HAP-1 (cell line): ENCODE results near the gene PCSK9.

Experiments used
- DNase-seq, 2 experiments: peaks; one replicate each; pipeline ENCODE4 v3.0.0-alpha.2; 2016 to 2020; ENCODE audit warnings: low spot score in 2 of 2
- H3K27me3 ChIP-seq: fragments of 250-450 bp; sonication (Bioruptor Pico); 2 replicates; pipeline ENCODE4 v1.5.1; 2020; ENCODE audit warnings: low read depth, mild to moderate bottlenecking, moderate library complexity
- H3K36me3 ChIP-seq: fragments of 250-450 bp; sonication (Bioruptor Pico); replicated peaks from 2 replicates; pipeline ENCODE4 v1.5.1; 2020; ENCODE audit warnings: mild to moderate bottlenecking
- H3K4me1 ChIP-seq: fragments of 250-450 bp; sonication (Bioruptor Pico); 2 replicates; pipeline ENCODE4 v1.5.1; 2020; ENCODE audit warnings: mild to moderate bottlenecking
- H3K4me3 ChIP-seq: fragments of 250-450 bp; sonication (Bioruptor Pico); 2 replicates; pipeline ENCODE4 v1.5.1; 2020; ENCODE audit warnings: mild to moderate bottlenecking, moderate library complexity
- H3K9me3 ChIP-seq: fragments of 250-450 bp; sonication (Bioruptor Pico); 2 replicates; pipeline ENCODE4 v1.5.1; 2020; ENCODE audit warnings: mild to moderate bottlenecking, moderate library complexity
- in situ Hi-C: fragments of 300-500 bp; cut with MboI; formaldehyde crosslinking; loops from 3 replicates; pipeline ENCODE4 v1.14.3; 2020; ENCODE audit warnings: low sequenced_read_pairs, inconsistent platforms, mixed read lengths

PCSK9 gene

DNA sequence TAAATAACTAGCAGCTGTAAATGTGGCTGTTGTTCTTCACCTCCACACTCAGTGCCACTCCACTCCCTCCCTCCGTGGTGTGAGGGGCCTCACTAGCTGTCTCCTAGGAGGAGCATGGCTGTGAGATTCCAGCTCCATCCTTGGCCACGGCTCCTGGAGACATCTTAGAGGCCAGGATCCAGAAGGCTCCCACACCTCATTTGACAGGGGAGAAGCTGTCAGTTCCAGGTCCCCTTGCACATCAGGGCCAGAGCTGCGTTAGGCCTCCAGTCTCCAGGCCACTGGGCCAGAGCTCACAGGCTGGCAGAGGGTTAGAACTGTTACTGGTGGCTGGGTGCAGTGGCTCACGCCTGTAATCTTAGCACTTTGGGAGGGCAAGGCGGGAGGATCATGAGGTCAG, 15.0 kb downstream of the PCSK9 start:
- DNase-seq = no peak
- Histone ChIP-seq H3K4me1 (no peaks in the 10 kb centered on the region), H3K27me3 (no peaks in the 10 kb centered on the region), H3K9me3 (no peaks in the 10 kb centered on the region), H3K4me3 (no peak overlapping the region), H3K36me3 (no peaks in the 10 kb centered on the region)
- in situ Hi-C loops = no loop called here

DNA sequence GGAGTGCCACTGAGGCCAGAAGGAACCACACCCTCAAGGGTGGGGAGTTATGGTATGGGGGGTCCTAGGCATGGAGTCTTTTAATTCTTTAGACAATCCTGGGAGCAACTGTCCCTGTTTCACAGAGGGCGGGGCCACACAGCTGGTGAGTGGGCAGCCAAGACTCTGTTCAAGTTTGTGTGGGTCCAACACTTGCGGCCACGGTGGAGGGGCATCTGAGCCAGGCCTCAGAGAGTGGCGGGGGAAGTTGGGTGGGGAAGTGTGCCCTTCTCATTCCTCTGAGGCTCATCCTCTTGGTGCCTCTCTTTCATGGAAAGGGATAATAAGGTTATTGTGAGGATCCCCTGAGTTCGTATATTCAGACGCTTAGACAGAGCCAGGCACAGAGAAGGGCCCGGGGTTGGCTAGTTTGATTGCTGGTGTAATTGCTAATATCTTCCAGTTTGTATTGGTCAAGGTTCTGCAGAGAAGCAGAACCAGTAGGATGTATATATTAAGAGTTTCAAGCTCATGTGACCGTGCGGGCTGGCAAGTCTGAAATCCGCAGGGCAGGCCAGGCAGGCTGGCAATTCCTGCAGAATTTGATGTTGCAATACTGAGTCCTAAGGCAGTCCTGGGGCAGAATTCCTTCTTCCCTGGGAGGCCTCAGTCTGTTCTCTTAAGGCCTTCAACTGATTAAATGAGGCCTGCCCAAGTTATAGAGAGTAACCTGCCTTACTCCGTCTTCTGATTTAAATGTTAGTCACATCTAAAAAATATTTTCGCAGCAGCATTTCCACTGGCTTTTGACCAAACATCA, 15.9 kb downstream of the PCSK9 start:
- H3K4me3 ChIP-seq = no peak overlapping the region
- in situ Hi-C loops = no loop called here
- H3K36me3 ChIP-seq = no peaks in the 10 kb centered on the region
- H3K9me3 ChIP-seq = no peaks in the 10 kb centered on the region
- no peaks in the 10 kb centered on the region for H3K27me3 ChIP-seq
- no peaks in the 10 kb centered on the region for H3K4me1 ChIP-seq
- no peak for DNase-seq

DNA sequence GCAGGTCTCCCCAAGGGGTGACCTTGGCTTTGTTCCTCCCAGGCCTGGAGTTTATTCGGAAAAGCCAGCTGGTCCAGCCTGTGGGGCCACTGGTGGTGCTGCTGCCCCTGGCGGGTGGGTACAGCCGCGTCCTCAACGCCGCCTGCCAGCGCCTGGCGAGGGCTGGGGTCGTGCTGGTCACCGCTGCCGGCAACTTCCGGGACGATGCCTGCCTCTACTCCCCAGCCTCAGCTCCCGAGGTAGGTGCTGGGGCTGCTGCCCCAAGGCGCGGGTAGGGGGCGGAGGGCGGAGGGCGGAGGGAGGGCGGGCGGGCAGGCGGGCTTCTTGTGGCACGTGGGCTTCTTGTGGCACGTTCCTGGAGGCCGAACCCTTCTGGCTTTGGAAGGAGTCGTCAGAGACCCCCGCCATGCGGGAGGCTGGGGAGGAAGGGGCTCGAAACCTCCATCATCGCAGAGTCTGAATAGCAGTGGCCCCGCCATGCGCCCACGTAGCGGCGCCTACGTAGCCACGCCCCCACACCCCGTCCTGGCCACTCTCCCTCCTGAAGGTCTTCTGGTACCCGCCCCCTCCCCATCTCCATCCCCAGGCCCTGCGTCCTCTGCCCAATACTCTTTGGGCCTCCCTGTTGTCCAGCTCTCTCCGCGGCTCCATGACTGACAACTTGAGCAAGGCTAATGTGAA, 16.7 kb downstream of the PCSK9 start:
- Histone ChIP-seq H3K4me3 (no peak overlapping the region), H3K36me3 (no peaks in the 10 kb centered on the region), H3K9me3 (no peaks in the 10 kb centered on the region), H3K27me3 (no peaks in the 10 kb centered on the region), H3K4me1 (no peaks in the 10 kb centered on the region)
- DNase-seq = no peak
- in situ Hi-C loops = no loop called here

DNA sequence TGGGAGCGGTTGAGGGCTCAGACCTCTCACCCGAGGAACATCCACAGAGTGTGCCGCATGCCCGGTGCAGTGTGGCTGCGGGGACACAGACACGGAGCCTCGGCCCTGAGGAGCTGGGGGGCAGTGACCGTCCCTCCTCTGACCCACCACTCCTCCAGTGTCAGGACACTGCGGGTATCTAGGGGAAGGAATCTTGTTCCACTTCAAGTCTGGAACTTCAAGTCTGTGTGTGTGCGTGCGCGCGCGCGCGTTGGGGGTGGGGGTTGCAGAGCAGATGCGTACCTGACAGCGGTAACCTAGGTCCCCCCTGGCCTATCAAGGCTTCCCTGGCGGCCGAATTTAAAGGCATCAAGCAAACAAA, 17.3 kb downstream of the PCSK9 start:
- in situ Hi-C loops = no loop called here

DNA sequence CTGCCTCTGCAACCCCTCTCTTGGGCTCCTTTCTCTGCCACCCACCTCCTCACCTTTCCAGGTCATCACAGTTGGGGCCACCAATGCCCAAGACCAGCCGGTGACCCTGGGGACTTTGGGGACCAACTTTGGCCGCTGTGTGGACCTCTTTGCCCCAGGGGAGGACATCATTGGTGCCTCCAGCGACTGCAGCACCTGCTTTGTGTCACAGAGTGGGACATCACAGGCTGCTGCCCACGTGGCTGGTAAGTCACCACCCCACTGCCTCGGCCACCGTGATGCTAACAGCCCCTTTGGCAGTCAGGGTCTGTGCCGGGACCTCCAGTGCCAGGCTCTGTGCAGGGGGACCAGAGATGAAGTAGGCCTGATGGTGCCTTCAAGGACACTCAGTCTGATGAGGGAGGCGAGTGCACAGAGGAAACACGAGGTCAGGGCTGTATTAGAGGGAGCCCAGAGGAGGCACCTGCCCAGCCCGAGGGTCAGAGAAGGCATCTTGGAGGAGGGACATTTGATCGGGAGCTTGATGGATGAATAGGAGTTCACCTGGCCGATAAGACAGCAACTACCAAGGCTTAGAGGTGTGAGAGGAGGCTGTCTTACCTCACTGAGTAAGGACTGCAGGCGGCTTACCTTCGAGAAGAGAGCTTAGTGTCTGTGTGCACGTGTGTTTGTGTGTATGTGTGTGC, 18.1 kb downstream of the PCSK9 start:
- H3K36me3 ChIP-seq = no peaks in the 10 kb centered on the region
- in situ Hi-C loops = no loop called here
- H3K4me1 ChIP-seq = no peaks in the 10 kb centered on the region
- no peaks in the 10 kb centered on the region for H3K27me3 ChIP-seq
- H3K4me3 ChIP-seq = no peak overlapping the region
- H3K9me3 ChIP-seq = no peaks in the 10 kb centered on the region
- no peak for DNase-seq

More for the DNA sequence above, 17.3 kb downstream of the PCSK9 start:
- no peaks in the 10 kb centered on the region for H3K27me3 ChIP-seq
- no peak overlapping the region for H3K4me3 ChIP-seq
- no peak for DNase-seq
- H3K9me3 ChIP-seq = no peaks in the 10 kb centered on the region
- H3K4me1 ChIP-seq = no peaks in the 10 kb centered on the region
- no peaks in the 10 kb centered on the region for H3K36me3 ChIP-seq

DNA sequence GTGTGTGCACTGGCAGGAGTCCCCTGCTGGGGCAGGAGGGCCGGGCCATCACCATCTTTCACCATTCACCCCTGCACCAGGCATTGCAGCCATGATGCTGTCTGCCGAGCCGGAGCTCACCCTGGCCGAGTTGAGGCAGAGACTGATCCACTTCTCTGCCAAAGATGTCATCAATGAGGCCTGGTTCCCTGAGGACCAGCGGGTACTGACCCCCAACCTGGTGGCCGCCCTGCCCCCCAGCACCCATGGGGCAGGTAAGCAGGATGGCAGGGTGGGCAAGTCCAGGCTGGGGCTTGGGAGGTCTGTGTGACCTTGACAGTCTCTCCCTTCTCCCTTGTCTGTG, 18.6 kb downstream of the PCSK9 start:
- Histone ChIP-seq H3K4me3 (no peak overlapping the region), H3K27me3 (no peaks in the 10 kb centered on the region), H3K36me3 (no peaks in the 10 kb centered on the region), H3K9me3 (no peaks in the 10 kb centered on the region), H3K4me1 (no peaks in the 10 kb centered on the region)
- in situ Hi-C loops = no loop called here
- DNase-seq = no peak

DNA sequence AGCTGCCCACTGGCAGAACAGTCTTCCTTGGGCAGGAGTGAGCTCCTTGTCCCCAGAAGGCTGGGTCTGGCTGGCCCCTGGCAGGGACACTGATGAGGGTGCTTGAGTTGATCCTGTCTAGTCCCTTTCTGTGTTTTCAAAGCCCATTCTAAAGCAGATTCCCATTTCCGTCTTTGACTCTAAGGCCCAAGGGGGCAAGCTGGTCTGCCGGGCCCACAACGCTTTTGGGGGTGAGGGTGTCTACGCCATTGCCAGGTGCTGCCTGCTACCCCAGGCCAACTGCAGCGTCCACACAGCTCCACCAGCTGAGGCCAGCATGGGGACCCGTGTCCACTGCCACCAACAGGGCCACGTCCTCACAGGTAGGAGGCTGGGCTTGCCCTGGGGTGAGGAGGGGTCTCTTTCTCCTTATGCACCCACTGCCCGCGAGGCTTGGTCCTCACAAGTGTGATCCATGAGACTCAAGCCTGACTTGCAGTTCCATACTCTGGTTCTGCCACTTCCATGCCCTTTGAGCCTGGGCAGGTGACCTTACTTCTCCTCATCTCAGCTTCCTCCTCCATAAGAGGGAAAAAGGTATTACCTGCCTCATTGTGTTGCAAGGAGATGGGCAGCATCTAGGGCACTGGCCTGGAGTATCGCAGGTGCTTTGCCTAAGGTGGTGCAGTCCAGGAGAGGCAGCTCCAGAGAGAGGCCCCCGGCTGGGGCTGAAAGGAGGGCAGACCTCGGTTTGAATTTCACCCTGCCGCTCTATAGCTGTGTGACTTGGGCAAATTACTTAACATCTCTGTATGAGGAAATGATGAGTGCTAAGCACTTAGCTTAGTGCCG, 20.2 kb downstream of the PCSK9 start:
- no peaks in the 10 kb centered on the region for H3K27me3 ChIP-seq
- no peak overlapping the region for H3K4me3 ChIP-seq
- H3K4me1 ChIP-seq = no peaks in the 10 kb centered on the region
- in situ Hi-C loops = no loop called here
- no peaks in the 10 kb centered on the region for H3K36me3 ChIP-seq
- no peak for DNase-seq
- H3K9me3 ChIP-seq = no peaks in the 10 kb centered on the region

DNA sequence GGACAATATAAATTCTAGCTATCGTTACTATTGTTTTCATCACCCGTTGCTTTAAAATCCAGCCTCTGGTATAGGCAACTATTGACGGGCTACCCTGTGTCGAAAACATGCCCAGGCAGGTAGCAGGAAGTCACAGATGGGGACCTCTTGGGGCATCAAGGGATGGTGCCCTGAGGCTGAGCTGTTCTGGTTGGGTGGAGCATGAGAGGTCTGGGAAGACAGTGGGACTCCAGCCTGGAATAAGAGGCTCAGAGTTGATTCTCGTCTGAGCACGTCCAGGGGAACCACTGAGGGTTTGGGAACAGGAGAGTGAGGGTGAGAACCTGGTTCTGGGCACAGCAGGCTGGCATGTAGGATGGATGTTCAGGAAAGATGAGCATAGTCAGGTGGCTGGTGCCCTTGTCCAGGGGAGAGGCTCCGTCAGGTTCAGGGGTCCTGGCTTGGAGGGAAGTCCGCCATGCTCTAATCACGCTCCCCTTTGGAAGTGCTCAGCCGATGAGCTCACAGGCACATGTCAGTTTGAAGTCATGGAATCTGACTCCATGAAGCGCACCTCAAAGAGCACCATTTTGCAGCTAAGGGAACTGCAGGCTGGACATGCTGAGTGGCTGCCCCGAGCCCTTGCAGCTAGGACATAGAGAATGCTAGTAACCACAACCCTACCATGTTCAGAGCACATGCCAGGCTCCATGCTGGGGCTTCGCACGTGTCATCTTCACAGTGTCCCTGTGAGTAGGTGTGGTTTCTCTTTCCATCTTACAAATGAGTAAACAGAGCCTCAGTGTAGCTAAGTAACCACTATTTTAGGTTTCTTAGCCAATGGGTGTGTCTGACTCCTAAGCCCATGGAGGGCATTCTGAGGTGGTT, 21.0 kb downstream of the PCSK9 start:
- no peak for DNase-seq
- no peaks in the 10 kb centered on the region for H3K36me3 ChIP-seq
- in situ Hi-C loops = no loop called here

DNA sequence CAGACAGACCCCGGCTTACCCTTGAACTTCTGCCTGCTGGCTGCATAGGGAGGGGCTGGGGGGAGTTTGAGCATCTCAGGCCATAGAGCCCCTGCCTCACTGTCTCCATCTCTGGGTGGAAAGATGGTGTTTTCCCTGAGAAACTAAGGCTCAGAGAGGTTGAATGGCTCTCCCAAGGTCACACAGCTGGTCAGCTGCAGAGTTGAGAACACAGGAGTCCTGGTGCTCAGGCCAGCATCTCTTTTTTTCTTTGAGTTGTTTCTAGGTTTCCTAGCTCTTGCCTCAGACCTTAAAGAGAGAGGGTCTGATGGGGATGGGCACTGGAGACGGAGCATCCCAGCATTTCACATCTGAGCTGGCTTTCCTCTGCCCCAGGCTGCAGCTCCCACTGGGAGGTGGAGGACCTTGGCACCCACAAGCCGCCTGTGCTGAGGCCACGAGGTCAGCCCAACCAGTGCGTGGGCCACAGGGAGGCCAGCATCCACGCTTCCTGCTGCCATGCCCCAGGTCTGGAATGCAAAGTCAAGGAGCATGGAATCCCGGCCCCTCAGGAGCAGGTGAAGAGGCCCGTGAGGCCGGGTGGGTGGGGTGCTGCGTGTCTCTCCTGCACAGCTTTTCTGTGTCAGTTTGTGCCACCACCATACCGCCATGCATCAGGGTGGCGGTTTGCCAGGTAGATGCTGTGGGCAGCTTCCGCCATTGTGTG, 21.8 kb downstream of the PCSK9 start:
- Histone ChIP-seq H3K36me3 (no peaks in the 10 kb centered on the region; the same call in 1 of the 2 replicates), H3K4me3 (no peak overlapping the region)

More for the DNA sequence above, 21.0 kb downstream of the PCSK9 start:
- Histone ChIP-seq H3K4me3 (no peak overlapping the region), H3K27me3 (no peaks in the 10 kb centered on the region), H3K4me1 (no peaks in the 10 kb centered on the region), H3K9me3 (no peaks in the 10 kb centered on the region)

DNA sequence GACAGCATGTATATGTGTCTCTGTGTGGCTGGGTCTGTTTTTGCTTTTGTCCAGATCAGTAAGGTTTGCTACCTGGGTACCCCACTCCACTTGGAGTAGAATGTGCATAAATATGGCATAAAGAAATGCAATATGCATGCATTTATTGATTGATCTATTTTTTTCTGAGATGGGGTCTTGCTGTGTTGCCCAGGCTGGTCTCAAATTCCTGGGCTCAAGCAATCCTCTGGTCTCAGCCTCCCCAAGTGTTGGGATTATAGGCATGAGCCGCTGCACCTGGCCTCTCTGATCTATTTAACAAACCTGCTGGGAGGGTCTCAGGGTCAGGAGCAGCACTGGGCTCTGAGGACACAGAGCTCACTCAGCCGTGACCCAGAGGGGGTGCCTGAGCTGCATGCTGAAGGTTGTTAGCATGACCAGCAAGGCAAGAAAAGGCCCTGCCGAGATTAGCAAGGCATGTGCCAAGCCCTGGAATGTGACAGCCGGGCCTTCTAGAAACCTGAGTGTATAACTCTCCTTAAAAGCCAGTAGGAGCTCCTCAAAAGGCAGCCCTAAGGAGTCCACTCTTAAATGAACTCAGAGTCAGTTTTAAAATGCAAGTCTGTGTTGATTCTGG, 22.5 kb downstream of the PCSK9 start:
- Histone ChIP-seq H3K36me3 (peaks cover 5% of the 10 kb centered on the region), H3K4me1 (no peaks in the 10 kb centered on the region), H3K4me3 (no peak overlapping the region), H3K9me3 (no peaks in the 10 kb centered on the region), H3K27me3 (no peaks in the 10 kb centered on the region)
- DNase-seq = no peak
- in situ Hi-C loops = no loop called here

More for the DNA sequence above, 21.8 kb downstream of the PCSK9 start:
- no peak for DNase-seq
- no peaks in the 10 kb centered on the region for H3K9me3 ChIP-seq
- in situ Hi-C loops = no loop called here
- H3K27me3 ChIP-seq = no peaks in the 10 kb centered on the region
- H3K4me1 ChIP-seq = no peaks in the 10 kb centered on the region

DNA sequence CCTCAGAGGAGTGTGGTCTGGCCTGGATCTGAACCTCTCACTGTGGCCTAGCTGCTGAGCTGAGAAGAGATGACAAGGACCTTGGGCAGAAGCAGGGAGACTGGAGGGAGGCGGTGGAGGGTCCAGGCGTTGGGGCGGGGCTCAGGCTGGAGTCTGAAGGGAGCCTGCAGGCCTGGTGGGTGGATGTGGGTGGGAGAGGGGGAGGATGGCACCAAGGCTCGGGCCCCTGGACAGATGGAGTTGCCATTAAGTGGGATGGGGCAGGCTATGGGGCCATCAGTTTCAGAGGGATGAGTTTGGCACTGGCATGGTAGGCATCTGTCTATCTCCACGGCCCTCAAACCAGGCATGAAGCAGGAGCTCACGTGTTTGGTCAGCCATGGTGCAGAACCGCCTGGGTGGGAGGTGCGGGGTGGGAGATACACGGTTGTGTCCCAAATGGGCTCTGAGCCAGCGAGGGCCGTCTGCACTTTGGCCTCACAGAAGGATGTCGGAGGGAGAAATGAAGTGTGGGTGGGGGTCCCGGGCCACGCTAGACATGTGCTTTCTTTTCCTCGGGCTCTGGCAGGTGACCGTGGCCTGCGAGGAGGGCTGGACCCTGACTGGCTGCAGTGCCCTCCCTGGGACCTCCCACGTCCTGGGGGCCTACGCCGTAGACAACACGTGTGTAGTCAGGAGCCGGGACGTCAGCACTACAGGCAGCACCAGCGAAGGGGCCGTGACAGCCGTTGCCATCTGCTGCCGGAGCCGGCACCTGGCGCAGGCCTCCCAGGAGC, 23.6 kb downstream of the PCSK9 start:
- no peak for DNase-seq
- Histone ChIP-seq H3K36me3 (peaks cover 16% of the 10 kb centered on the region), H3K4me1 (no peaks in the 10 kb centered on the region), H3K27me3 (no peaks in the 10 kb centered on the region), H3K4me3 (no peak overlapping the region), H3K9me3 (no peaks in the 10 kb centered on the region)
- in situ Hi-C loops = no loop called here

DNA sequence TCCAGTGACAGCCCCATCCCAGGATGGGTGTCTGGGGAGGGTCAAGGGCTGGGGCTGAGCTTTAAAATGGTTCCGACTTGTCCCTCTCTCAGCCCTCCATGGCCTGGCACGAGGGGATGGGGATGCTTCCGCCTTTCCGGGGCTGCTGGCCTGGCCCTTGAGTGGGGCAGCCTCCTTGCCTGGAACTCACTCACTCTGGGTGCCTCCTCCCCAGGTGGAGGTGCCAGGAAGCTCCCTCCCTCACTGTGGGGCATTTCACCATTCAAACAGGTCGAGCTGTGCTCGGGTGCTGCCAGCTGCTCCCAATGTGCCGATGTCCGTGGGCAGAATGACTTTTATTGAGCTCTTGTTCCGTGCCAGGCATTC, 24.2 kb downstream of the PCSK9 start:
- no peaks in the 10 kb centered on the region for H3K9me3 ChIP-seq
- peaks cover 18% of the 10 kb centered on the region for H3K36me3 ChIP-seq
- DNase-seq = no peak
- H3K4me1 ChIP-seq = no peaks in the 10 kb centered on the region
- H3K27me3 ChIP-seq = no peaks in the 10 kb centered on the region
- in situ Hi-C loops = no loop called here
- H3K4me3 ChIP-seq = no peak overlapping the region
